Parathyroid adenoma (tissue), 2 donors: ENCODE data around the gene UBTD1.

Experiments used
- H2AFZ ChIP-seq: fragments of 300-600 bp; sonication (generic); one replicate; pipeline ENCODE4 v1.7.0; 2017; ENCODE audit warnings: antibody characterized with exemption, mild to moderate bottlenecking
- H3K27ac ChIP-seq: fragments of 300-600 bp; sonication (generic); one replicate; pipeline ENCODE4 v1.7.0; 2017
- H3K27me3 ChIP-seq: fragments of 300-600 bp; sonication (generic); one replicate; pipeline ENCODE4 v1.7.0; 2017; ENCODE audit warnings: low read length; ENCODE audit not compliant: control insufficient read depth, insufficient read depth
- H3K36me3 ChIP-seq: fragments of 300-600 bp; sonication (generic); one replicate; pipeline ENCODE4 v1.7.0; 2017; ENCODE audit warnings: low read length; ENCODE audit not compliant: control insufficient read depth, insufficient read depth
- H3K4me1 ChIP-seq: fragments of 300-600 bp; sonication (generic); one replicate; pipeline ENCODE4 v1.7.0; 2017; ENCODE audit warnings: control low read depth
- H3K4me2 ChIP-seq: fragments of 300-600 bp; sonication (generic); one replicate; pipeline ENCODE4 v1.7.0; 2017; ENCODE audit warnings: low read length
- H3K4me3 ChIP-seq: fragments of 300-600 bp; sonication (generic); one replicate; pipeline ENCODE4 v1.7.0; 2017; ENCODE audit warnings: low read depth, low read length
- H3K79me2 ChIP-seq: fragments of 300-600 bp; sonication (generic); one replicate; pipeline ENCODE4 v1.7.0; 2017; ENCODE audit warnings: control low read depth
- H3K9ac ChIP-seq: fragments of 300-600 bp; sonication (generic); one replicate; pipeline ENCODE4 v1.7.0; 2017; ENCODE audit warnings: mild to moderate bottlenecking
- H3K9me3 ChIP-seq: fragments of 300-600 bp; sonication (generic); one replicate; pipeline ENCODE4 v1.7.0; 2017; ENCODE audit warnings: low read length; ENCODE audit not compliant: control insufficient read depth
- CTCF ChIP-seq: fragments of 300-600 bp; sonication (generic); IDR thresholded peaks from one replicate; pipeline ENCODE4 v1.7.0; 2017; ENCODE audit warnings: antibody characterized with exemption, mild to moderate bottlenecking
- donor health status: primary hyperparathyroidism.

The UBTD1 gene

DNA sequence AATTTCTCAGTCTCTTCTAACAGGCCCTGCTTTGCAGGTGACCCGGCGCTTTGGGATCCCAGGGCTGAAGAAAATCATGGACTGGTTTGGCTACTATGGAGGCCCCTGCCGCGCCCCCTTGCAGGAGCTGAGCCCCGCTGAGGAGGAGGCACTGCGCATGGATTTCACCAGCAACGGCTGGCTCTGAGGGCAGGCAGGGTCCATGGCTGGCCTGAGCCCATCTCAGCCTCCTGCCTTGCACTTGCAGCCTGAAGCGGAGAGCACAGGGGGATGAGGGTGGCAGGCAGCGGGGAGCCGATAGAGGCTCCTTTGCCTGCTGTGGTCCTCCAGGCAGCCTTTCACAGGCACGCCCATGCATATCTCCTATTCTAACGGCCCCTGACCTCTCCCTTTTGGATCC, 112.7 kb downstream of the UBTD1 start:
- H3K36me3 ChIP-seq, result no peaks in the 10 kb centered on the region
- TF ChIP-seq CTCF, result no peak
- H3K79me2 ChIP-seq, result no peaks in the 10 kb centered on the region
- no peak overlapping the region for H3K4me3 ChIP-seq
- no peak overlapping the region for H3K4me2 ChIP-seq
- H3K27ac ChIP-seq, result no peak overlapping the region
- no peaks in the 10 kb centered on the region for H3K9me3 ChIP-seq
- no peaks in the 10 kb centered on the region for H3K27me3 ChIP-seq
- no peak overlapping the region for H3K9ac ChIP-seq
- H2AFZ ChIP-seq, result no peak overlapping the region
- peaks cover 8% of the 10 kb centered on the region for H3K4me1 ChIP-seq

GRCh38 chr10:97612386-97612785, 113.7 kb downstream of the UBTD1 start:
- no peak overlapping the region for H2AFZ ChIP-seq

GRCh38 chr10:97618285-97618684, 119.6 kb downstream of the UBTD1 start:
- H2AFZ ChIP-seq, result no peak overlapping the region
- peaks cover 31% of the 10 kb centered on the region for H3K4me1 ChIP-seq
- no peak overlapping the region for H3K4me3 ChIP-seq
- no peaks in the 10 kb centered on the region for H3K27me3 ChIP-seq
- H3K4me2 ChIP-seq, result no peak overlapping the region
- H3K9me3 ChIP-seq, result no peaks in the 10 kb centered on the region
- H3K27ac ChIP-seq, result no peak overlapping the region
- no peaks in the 10 kb centered on the region for H3K36me3 ChIP-seq
- no peak overlapping the region for H3K9ac ChIP-seq
- TF ChIP-seq CTCF, result no peak
- H3K79me2 ChIP-seq, result peaks cover 9% of the 10 kb centered on the region

More at GRCh38 chr10:97612386-97612785, 113.7 kb downstream of the UBTD1 start:
- no peaks in the 10 kb centered on the region for H3K9me3 ChIP-seq
- TF ChIP-seq CTCF, result peak; percentile 57
- H3K4me2 ChIP-seq, result no peak overlapping the region
- no peak overlapping the region for H3K4me3 ChIP-seq
- H3K79me2 ChIP-seq, result no peaks in the 10 kb centered on the region
- no peaks in the 10 kb centered on the region for H3K27me3 ChIP-seq
- H3K4me1 ChIP-seq, result peaks cover 8% of the 10 kb centered on the region
- no peak overlapping the region for H3K27ac ChIP-seq
- H3K9ac ChIP-seq, result no peak overlapping the region
- H3K36me3 ChIP-seq, result no peaks in the 10 kb centered on the region

DNA sequence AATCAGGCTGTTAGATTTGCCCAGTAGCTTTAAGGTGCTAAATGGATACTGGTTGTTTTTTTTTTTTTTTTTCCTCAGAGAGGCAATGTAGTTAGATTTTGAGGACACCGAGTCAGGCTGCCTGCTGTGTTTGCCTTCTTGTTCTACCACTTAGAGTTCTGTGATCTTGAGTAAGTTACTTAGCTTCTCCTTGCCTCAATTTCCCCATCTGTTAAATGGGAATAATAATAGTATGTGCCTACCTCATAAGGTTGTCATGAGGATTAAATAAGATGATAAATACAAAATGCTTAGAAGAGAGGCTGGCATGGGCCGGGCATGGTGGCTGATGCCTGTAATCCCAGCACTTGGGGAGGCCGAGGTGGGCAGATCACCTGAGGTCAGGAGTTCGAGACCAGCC, 120.0 kb downstream of the UBTD1 start:
- H3K36me3 ChIP-seq, result no peaks in the 10 kb centered on the region
- no peak overlapping the region for H2AFZ ChIP-seq
- H3K27me3 ChIP-seq, result no peaks in the 10 kb centered on the region
- no peak for TF ChIP-seq CTCF
- H3K27ac ChIP-seq, result no peak overlapping the region
- H3K79me2 ChIP-seq, result peaks cover 13% of the 10 kb centered on the region
- no peak overlapping the region for H3K4me3 ChIP-seq
- no peak overlapping the region for H3K4me2 ChIP-seq
- H3K9ac ChIP-seq, result no peak overlapping the region
- peaks cover 31% of the 10 kb centered on the region for H3K4me1 ChIP-seq
- H3K9me3 ChIP-seq, result no peaks in the 10 kb centered on the region
